Liver (tissue), 9 donors: Measurements from ENCODE around the gene RCAN2. TPM values are rescaled to one million over a fixed set of nuclear protein-coding genes. Genes with fewer than 3 reads are reported as not detected.

Experiments used
- DNase-seq: peaks from one replicate; pipeline ENCODE4 v3.0.0-alpha.2; 2017; ENCODE audit warnings: low spot score
- H3K27ac ChIP-seq, 2 donors: one replicate each; pipeline ENCODE4 v1.7.0; 2013; ENCODE audit warnings: inconsistent platforms in 2 of 2, low read length in 2 of 2, control low read depth in 1 of 2, low read depth in 1 of 2, mild to moderate bottlenecking in 1 of 2
- H3K27me3 ChIP-seq, 4 donors: one replicate each; pipeline versions ENCODE4 v1.6.1 to v1.7.0; 2013; ENCODE audit warnings: low read length in 3 of 4, inconsistent platforms in 1 of 4, mild to moderate bottlenecking in 1 of 4, moderate library complexity in 1 of 4; ENCODE audit not compliant: control insufficient read depth in 4 of 4, insufficient read depth in 4 of 4
- H3K36me3 ChIP-seq, 4 donors: one replicate each; pipeline versions ENCODE4 v1.6.1 to v1.7.0; 2013; ENCODE audit warnings: low read length in 3 of 4, mild to moderate bottlenecking in 3 of 4, low read depth in 1 of 4, moderate library complexity in 1 of 4; ENCODE audit not compliant: control insufficient read depth in 4 of 4, insufficient read depth in 3 of 4
- H3K4me1 ChIP-seq, 4 donors: one replicate each; pipeline versions ENCODE4 v1.6.1 to v1.7.0; 2013; ENCODE audit warnings: low read length in 3 of 4, mild to moderate bottlenecking in 3 of 4, moderate library complexity in 1 of 4; ENCODE audit not compliant: control insufficient read depth in 4 of 4, insufficient read depth in 4 of 4
- H3K4me3 ChIP-seq, 3 donors: one replicate each; pipeline versions ENCODE4 v1.6.1 to v1.7.0; 2013; ENCODE audit warnings: low read length in 3 of 3, control low read depth in 1 of 3, low read depth in 1 of 3, mild to moderate bottlenecking in 1 of 3
- H3K9ac ChIP-seq, 2 donors: one replicate each; pipeline ENCODE4 v1.7.0; 2013; ENCODE audit warnings: low read length in 2 of 2, mild to moderate bottlenecking in 2 of 2, moderate library complexity in 2 of 2, control low read depth in 1 of 2, low read depth in 1 of 2
- H3K9me3 ChIP-seq, 4 donors: one replicate each; pipeline versions ENCODE4 v1.6.1 to v1.7.0; 2013; ENCODE audit warnings: low read length in 3 of 4; ENCODE audit not compliant: control insufficient read depth in 4 of 4
- ATF3 ChIP-seq: IDR thresholded peaks from 2 replicates; pipeline ENCODE4 v1.6.1; 2016; ENCODE audit warnings: antibody characterized with exemption
- CTCF ChIP-seq: fragments of 150-350 bp; IDR thresholded peaks from 2 replicates; pipeline ENCODE4 v1.5.1; 2017; ENCODE audit warnings: improper control_type of control experiment, low read depth, low read length; ENCODE audit not compliant: missing input control
- FOXA1 ChIP-seq: IDR thresholded peaks from 2 replicates; pipeline ENCODE4 v1.6.1; 2016; ENCODE audit warnings: antibody characterized with exemption
- FOXA2 ChIP-seq: IDR thresholded peaks from 2 replicates; pipeline ENCODE4 v1.6.1; 2016; ENCODE audit warnings: antibody characterized with exemption
- GABPA ChIP-seq, 2 donors: IDR thresholded peaks in 1 of 2; conservative IDR thresholded peaks in 1 of 2; 2 replicates each; pipeline ENCODE4 v1.6.1; 2016; ENCODE audit warnings: antibody characterized with exemption in 2 of 2, mild to moderate bottlenecking in 1 of 2, moderate library complexity in 1 of 2
- HNF4A ChIP-seq, 2 donors: conservative IDR thresholded peaks; 2 replicates each; pipeline ENCODE4 v1.6.1; 2016; ENCODE audit warnings: antibody characterized with exemption in 2 of 2, mild to moderate bottlenecking in 2 of 2
- HNF4G ChIP-seq: IDR thresholded peaks from 2 replicates; pipeline ENCODE4 v1.6.1; 2016; ENCODE audit warnings: antibody characterized with exemption
- JUND ChIP-seq, 2 donors: IDR thresholded peaks; 2 replicates each; pipeline ENCODE4 v1.6.1; 2016; ENCODE audit warnings: antibody characterized with exemption in 2 of 2
- NR2F2 ChIP-seq: IDR thresholded peaks from 2 replicates; pipeline ENCODE4 v1.6.1; 2016; ENCODE audit warnings: antibody characterized with exemption
- SP1 ChIP-seq: IDR thresholded peaks from 2 replicates; pipeline ENCODE4 v1.6.1; 2018; ENCODE audit warnings: antibody characterized with exemption, mild to moderate bottlenecking
- TAF1 ChIP-seq: conservative IDR thresholded peaks from 2 replicates; pipeline ENCODE4 v1.6.1; 2016; ENCODE audit warnings: antibody characterized with exemption, mild to moderate bottlenecking
- YY1 ChIP-seq: IDR thresholded peaks from 2 replicates; pipeline ENCODE4 v1.6.1; 2016; ENCODE audit warnings: antibody characterized with exemption, mild to moderate bottlenecking
- WGBS: extraction: QIAGEN DNeasy Blood & Tissue Kit; methylation state at CpG from one replicate; pipeline ENCODE4 v1.1.7; 2013; 5-methylcytosine and 5-hydroxymethylcytosine counted together
- polyA plus RNA-seq, 2 donors: library from polyadenylated mRNA; stranded (reverse) in 1 of 2; unstranded in 1 of 2; fragments of 200-250 nt in 1 of 2; fragments of >200 nt in 1 of 2; fragmentation: Nextera tagmentation in 1 of 2; extraction: Ambion mirVana in 1 of 2; gene quantifications; one replicate each; pipeline versions ENCODE4 v1.2.1 to v1.2.3, GENCODE V29; 2013 to 2015
- total RNA-seq, 2 donors: library from RNA; depleted of rRNA; stranded (reverse); fragments of >200 nt; gene quantifications; one replicate each; pipeline ENCODE4 v1.2.3, GENCODE V29; 2014
- TF ChIP-seq, protein P1 (sequence below): IDR thresholded peaks from 2 replicates; pipeline ENCODE4 v1.6.1; 2016; ENCODE audit warnings: antibody characterized with exemption, mild to moderate bottlenecking
- TF ChIP-seq, protein P2 (sequence below): IDR thresholded peaks from 2 replicates; pipeline ENCODE4 v1.6.1; 2016; ENCODE audit warnings: antibody characterized with exemption
- donor health status: healthy.
- donor health status: healthy.
- donor health status: healthy.
- donor health status: healthy.
- donor health status: healthy.

The RCAN2 gene
- total and polyA plus RNA-seq, 4 donors = 0.19 to 8.2 (median 2.4) TPM

GRCh38 chr6:46265373-46265772 lies 225.9 kb downstream of the RCAN2 start (continued):
- TF ChIP-seq, protein P1, sequence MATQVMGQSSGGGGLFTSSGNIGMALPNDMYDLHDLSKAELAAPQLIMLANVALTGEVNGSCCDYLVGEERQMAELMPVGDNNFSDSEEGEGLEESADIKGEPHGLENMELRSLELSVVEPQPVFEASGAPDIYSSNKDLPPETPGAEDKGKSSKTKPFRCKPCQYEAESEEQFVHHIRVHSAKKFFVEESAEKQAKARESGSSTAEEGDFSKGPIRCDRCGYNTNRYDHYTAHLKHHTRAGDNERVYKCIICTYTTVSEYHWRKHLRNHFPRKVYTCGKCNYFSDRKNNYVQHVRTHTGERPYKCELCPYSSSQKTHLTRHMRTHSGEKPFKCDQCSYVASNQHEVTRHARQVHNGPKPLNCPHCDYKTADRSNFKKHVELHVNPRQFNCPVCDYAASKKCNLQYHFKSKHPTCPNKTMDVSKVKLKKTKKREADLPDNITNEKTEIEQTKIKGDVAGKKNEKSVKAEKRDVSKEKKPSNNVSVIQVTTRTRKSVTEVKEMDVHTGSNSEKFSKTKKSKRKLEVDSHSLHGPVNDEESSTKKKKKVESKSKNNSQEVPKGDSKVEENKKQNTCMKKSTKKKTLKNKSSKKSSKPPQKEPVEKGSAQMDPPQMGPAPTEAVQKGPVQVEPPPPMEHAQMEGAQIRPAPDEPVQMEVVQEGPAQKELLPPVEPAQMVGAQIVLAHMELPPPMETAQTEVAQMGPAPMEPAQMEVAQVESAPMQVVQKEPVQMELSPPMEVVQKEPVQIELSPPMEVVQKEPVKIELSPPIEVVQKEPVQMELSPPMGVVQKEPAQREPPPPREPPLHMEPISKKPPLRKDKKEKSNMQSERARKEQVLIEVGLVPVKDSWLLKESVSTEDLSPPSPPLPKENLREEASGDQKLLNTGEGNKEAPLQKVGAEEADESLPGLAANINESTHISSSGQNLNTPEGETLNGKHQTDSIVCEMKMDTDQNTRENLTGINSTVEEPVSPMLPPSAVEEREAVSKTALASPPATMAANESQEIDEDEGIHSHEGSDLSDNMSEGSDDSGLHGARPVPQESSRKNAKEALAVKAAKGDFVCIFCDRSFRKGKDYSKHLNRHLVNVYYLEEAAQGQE = no peak
- TF ChIP-seq TAF1 (no peak), NR2F2 (no peak), FOXA1 (no peak), YY1 (no peak), GABPA (IDR thresholded peaks at IDR 0.05 in 1 of 2, conservative IDR thresholded peaks at IDR 0.05 in 1 of 2) (no peak), ATF3 (no peak)
- TF ChIP-seq, protein P2, sequence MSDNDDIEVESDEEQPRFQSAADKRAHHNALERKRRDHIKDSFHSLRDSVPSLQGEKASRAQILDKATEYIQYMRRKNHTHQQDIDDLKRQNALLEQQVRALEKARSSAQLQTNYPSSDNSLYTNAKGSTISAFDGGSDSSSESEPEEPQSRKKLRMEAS = no peak

DNA sequence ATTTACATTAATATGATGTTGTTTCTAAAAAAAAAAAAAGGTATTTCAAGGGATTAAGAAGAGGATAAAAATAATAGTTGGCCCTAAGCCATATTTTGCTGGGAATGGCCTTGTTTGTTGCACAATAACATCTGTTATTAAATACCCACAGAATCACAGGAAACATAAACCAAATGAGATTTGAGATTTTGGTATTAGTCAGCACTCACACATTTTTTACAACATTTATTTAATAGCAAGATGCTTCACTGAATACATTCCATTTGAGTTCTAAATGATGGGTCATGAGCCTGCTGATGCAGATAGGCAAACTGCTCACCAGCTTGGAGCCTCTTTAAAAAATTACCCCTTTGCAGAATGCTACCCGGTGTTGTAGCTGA lies 227.6 kb downstream of the RCAN2 start:
- Histone ChIP-seq H3K4me1 (no peaks in the 10 kb centered on the region), H3K9me3 (no peaks in the 10 kb centered on the region), H3K9ac (no peak overlapping the region), H3K27me3 (no peaks in the 10 kb centered on the region), H3K36me3 (no peaks in the 10 kb centered on the region), H3K4me3 (no peak overlapping the region), H3K27ac (no peak overlapping the region)
- no peak for DNase-seq
- TF ChIP-seq, protein P2 = no peak
- TF ChIP-seq SP1 (no peak), FOXA2 (no peak), HNF4G (no peak), GABPA (IDR thresholded peaks at IDR 0.05 in 1 of 2, conservative IDR thresholded peaks at IDR 0.05 in 1 of 2) (no peak), HNF4A (conservative IDR thresholded peaks at IDR 0.05) (no peak), JUND (IDR thresholded peaks at IDR 0.05) (no peak), CTCF (no peak)
- TF ChIP-seq, protein P1 = no peak
- 69% methylated on average over 1 of the region's 1 CpG for WGBS
